ENCODE results near the gene SIRPG.
"Not testable (repeated sequence)": the region's sequence is repeated elsewhere in the genome, so short reads cannot be mapped to it uniquely, and the experiment has no call there.

Gene SIRPG
- 22.3 to 32.0 (median 24.6) reads per million in 3 donors for total RNA-seq

DNA sequence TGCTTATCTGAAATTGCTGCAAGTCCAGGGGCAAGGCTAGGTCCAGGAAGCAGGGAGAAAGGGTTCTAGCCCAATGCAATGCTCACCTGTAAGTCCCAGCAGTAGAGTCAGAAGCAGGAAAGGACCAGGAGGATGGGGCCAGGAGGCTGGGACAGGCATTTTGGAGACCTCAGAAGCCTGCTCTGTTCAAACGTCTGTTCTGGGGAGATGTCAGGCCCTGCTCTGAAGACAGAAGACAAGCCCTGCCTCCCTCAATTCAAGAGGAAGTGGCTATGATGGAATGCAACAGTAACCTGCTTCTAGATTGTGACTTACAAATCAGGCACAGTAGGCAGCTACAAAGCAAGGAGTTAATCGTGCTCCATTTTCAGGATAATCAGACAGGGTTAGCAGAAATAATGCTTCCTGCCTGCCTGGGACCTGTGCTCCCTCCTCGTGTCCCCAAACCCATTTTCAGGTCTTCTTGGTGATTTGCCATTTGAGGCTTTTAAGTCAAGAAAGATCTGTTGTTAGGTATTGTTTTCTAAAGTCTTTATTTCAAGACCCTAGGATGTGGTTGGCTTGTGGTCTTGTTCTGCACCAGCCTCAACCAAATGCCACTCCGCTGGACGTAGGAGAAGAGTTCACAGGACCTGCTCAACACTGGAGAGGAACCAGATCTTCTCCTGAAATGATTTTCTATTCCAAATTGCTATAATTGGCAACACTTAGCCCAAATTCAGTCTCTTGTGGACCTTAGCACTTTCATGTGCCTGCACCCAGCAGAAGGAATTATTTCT is at the start of gene SIRPG:
TSS of gene SIRPG (minus strand) at position 224 of the 779 bp plus-strand sequence. CDS start at position 159, 65 bp downstream.
- Histone ChIP-seq H3K27me3 (replicated peaks; ENCODE audit: control insufficient read depth, insufficient read depth, low read length, poor library complexity, severe bottlenecking) (no peaks in the 10 kb centered on the region), H3K36me3 (ENCODE audit: control insufficient read depth, insufficient read depth, low read length) (no peaks in the 10 kb centered on the region), H3K4me1 (ENCODE audit: control insufficient read depth, insufficient read depth, low read length, poor library complexity, severe bottlenecking) (peaks cover 57% of the 10 kb centered on the region), H3K4me3 (ENCODE audit: insufficient read depth, low read depth, low read length, poor library complexity, severe bottlenecking) (peak within 1 kb of the TSS; percentile 51), H3K9me3 (ENCODE audit: control insufficient read depth, low read length) (peaks cover 3% of the 10 kb centered on the region), H3K27ac (ENCODE audit: insufficient read depth, low read length, poor library complexity, severe bottlenecking) (peak within 1 kb of the TSS; percentile 73)
- DNase-seq, result no peak

DNA sequence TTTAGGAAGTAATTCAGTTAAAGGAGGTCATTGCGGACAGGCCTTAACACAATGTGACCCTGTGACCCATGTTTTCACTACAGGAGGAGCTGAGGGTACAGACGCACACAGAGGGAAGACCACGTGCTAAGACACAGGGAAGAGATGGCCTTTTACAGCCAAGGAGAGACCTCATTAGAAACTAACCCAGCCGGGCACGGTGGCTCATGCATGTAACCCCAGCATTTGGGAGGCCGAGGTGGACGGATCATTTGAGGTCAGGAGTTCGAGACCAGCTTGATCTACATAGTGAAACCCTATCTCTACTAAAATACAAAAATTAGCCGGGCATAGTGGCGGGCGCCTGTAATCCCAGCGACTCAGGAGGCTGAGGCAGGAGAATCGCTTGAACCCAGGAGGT is 49.3 kb upstream of the SIRPG start:
- not testable (repeated sequence) for DNase-seq; H3K4me1 ChIP-seq (ENCODE audit: control insufficient read depth, insufficient read depth, low read length, poor library complexity, severe bottlenecking); H3K27ac ChIP-seq (ENCODE audit: insufficient read depth, low read length, poor library complexity, severe bottlenecking); H3K27me3 ChIP-seq (replicated peaks; ENCODE audit: control insufficient read depth, insufficient read depth, low read length, poor library complexity, severe bottlenecking); H3K36me3 ChIP-seq (ENCODE audit: control insufficient read depth, insufficient read depth, low read length); H3K4me3 ChIP-seq (ENCODE audit: insufficient read depth, low read depth, low read length, poor library complexity, severe bottlenecking); H3K9me3 ChIP-seq (ENCODE audit: control insufficient read depth, low read length)

DNA sequence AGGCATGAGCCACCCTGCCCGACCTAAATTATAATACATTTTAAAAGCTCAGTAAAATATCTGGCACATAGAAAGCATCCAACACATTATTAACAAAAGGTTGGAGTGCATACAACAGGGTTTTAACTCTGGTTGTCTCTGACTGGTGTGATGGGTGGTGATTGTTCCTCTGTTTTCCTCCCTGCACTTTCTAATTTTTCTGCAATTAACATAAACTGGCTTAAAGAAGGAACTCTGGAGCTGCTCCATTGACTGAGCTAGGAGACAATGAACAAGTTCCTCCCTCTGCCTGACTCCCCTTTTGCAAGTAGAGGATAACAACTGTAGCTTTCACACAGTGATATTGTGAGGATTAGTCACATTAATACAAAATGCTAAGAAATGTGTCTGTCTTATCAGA is 48.5 kb upstream of the SIRPG start:
- Histone ChIP-seq H3K9me3 (ENCODE audit: control insufficient read depth, low read length) (no peaks in the 10 kb centered on the region), H3K36me3 (ENCODE audit: control insufficient read depth, insufficient read depth, low read length) (no peaks in the 10 kb centered on the region), H3K4me3 (ENCODE audit: insufficient read depth, low read depth, low read length, poor library complexity, severe bottlenecking) (no peak overlapping the region), H3K4me1 (ENCODE audit: control insufficient read depth, insufficient read depth, low read length, poor library complexity, severe bottlenecking) (no peaks in the 10 kb centered on the region), H3K27ac (ENCODE audit: insufficient read depth, low read length, poor library complexity, severe bottlenecking) (no peak overlapping the region), H3K27me3 (replicated peaks; ENCODE audit: control insufficient read depth, insufficient read depth, low read length, poor library complexity, severe bottlenecking) (no peaks in the 10 kb centered on the region)
- no peak for DNase-seq

DNA sequence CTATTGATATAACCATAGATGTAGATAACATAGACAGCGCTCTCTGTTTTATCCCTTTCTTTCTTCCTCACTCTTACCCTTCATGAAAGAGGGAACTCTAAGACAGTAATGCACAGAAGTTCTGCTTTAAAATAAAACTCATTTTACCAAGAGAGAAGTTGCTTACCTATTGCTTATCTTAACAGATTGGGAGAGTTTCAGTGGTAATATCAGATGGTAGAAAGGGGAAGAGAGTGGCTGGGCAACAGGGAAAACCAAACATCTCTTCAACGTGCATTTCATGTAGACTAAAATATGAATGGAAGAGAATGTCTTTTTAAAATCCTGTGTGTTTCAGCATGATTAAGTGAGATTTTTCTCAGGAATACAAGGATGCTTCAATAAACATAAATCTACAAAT is 45.3 kb upstream of the SIRPG start:
- Histone ChIP-seq H3K4me1 (ENCODE audit: control insufficient read depth, insufficient read depth, low read length, poor library complexity, severe bottlenecking) (no peaks in the 10 kb centered on the region), H3K27ac (ENCODE audit: insufficient read depth, low read length, poor library complexity, severe bottlenecking) (no peak overlapping the region), H3K4me3 (ENCODE audit: insufficient read depth, low read depth, low read length, poor library complexity, severe bottlenecking) (no peak overlapping the region)

DNA sequence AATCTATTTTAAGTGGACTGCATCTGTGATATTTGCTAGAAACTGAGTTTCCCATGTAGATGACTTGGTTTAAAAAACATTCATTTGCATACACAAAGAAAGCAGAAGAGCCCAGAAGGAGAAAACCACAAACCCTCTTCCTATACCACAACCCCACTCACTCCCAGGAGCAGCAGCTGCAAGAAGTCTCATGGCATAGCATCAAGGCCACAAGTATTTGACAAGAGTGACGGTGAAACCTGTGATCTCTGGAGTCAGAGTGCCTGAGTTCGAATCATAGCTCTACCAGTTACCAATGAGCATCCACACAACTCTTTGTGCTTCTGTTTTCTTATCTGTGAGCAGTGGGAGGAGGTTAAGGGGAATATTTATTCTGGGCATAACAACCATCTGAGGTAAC is 44.7 kb upstream of the SIRPG start:
- Histone ChIP-seq H3K27ac (ENCODE audit: insufficient read depth, low read length, poor library complexity, severe bottlenecking) (no peak overlapping the region), H3K36me3 (ENCODE audit: control insufficient read depth, insufficient read depth, low read length) (no peaks in the 10 kb centered on the region), H3K9me3 (ENCODE audit: control insufficient read depth, low read length) (no peaks in the 10 kb centered on the region), H3K27me3 (replicated peaks; ENCODE audit: control insufficient read depth, insufficient read depth, low read length, poor library complexity, severe bottlenecking) (no peaks in the 10 kb centered on the region), H3K4me3 (ENCODE audit: insufficient read depth, low read depth, low read length, poor library complexity, severe bottlenecking) (no peak overlapping the region), H3K4me1 (ENCODE audit: control insufficient read depth, insufficient read depth, low read length, poor library complexity, severe bottlenecking) (no peaks in the 10 kb centered on the region)
- DNase-seq, result no peak

More for the DNA sequence above, 45.3 kb upstream of the SIRPG start:
- no peak for DNase-seq
- Histone ChIP-seq H3K36me3 (ENCODE audit: control insufficient read depth, insufficient read depth, low read length) (no peaks in the 10 kb centered on the region), H3K9me3 (ENCODE audit: control insufficient read depth, low read length) (no peaks in the 10 kb centered on the region), H3K27me3 (replicated peaks; ENCODE audit: control insufficient read depth, insufficient read depth, low read length, poor library complexity, severe bottlenecking) (no peaks in the 10 kb centered on the region)

DNA sequence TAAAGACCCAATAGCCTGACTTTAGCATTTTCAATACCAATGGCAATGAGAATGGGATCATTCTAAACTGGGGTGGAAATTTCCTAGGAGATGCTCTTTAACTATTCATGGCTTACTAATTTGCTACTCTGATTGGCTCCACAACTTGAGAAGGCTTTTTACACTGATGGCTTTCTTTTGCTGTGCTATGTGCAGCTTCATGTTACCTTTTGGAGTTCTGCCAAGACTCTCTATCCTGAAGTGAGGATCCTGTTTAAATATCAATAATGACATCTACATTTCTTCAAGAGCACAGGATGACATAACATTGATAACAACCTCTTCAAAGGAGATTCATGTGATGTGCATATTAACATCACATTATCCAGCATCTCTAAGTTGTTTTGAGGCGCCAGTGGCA is 43.4 kb upstream of the SIRPG start:
- no peaks in the 10 kb centered on the region for H3K36me3 ChIP-seq (ENCODE audit: control insufficient read depth, insufficient read depth, low read length)
- H3K27ac ChIP-seq (ENCODE audit: insufficient read depth, low read length, poor library complexity, severe bottlenecking), result no peak overlapping the region
- DNase-seq, result no peak
- H3K9me3 ChIP-seq (ENCODE audit: control insufficient read depth, low read length), result no peaks in the 10 kb centered on the region
- H3K27me3 ChIP-seq (replicated peaks; ENCODE audit: control insufficient read depth, insufficient read depth, low read length, poor library complexity, severe bottlenecking), result no peaks in the 10 kb centered on the region
- peaks cover 5% of the 10 kb centered on the region for H3K4me1 ChIP-seq (ENCODE audit: control insufficient read depth, insufficient read depth, low read length, poor library complexity, severe bottlenecking)
- H3K4me3 ChIP-seq (ENCODE audit: insufficient read depth, low read depth, low read length, poor library complexity, severe bottlenecking), result no peak overlapping the region

DNA sequence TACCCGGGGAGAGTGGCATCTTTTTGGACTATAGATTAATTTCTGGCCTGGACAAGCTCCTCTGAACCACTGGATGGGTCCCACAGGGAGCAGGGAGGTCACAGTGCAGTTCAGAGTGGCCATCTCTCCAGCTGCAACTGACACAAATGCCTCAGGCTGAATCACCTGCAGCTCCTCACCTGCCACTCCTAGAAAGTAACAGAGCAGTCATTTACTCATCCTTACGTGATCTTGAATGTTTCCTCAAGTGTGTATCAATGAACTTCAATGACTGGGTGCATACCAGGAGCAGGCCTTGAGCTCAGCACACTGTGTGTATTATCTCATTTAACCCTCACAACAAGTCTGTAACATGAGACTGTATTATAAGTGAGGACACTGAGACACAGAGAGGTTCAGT is 40.0 kb upstream of the SIRPG start:
- Histone ChIP-seq H3K4me1 (ENCODE audit: control insufficient read depth, insufficient read depth, low read length, poor library complexity, severe bottlenecking) (peaks cover 6% of the 10 kb centered on the region), H3K27ac (ENCODE audit: insufficient read depth, low read length, poor library complexity, severe bottlenecking) (no peak overlapping the region), H3K36me3 (ENCODE audit: control insufficient read depth, insufficient read depth, low read length) (no peaks in the 10 kb centered on the region), H3K4me3 (ENCODE audit: insufficient read depth, low read depth, low read length, poor library complexity, severe bottlenecking) (no peak overlapping the region), H3K27me3 (replicated peaks; ENCODE audit: control insufficient read depth, insufficient read depth, low read length, poor library complexity, severe bottlenecking) (no peaks in the 10 kb centered on the region), H3K9me3 (ENCODE audit: control insufficient read depth, low read length) (no peaks in the 10 kb centered on the region)
- no peak for DNase-seq

DNA sequence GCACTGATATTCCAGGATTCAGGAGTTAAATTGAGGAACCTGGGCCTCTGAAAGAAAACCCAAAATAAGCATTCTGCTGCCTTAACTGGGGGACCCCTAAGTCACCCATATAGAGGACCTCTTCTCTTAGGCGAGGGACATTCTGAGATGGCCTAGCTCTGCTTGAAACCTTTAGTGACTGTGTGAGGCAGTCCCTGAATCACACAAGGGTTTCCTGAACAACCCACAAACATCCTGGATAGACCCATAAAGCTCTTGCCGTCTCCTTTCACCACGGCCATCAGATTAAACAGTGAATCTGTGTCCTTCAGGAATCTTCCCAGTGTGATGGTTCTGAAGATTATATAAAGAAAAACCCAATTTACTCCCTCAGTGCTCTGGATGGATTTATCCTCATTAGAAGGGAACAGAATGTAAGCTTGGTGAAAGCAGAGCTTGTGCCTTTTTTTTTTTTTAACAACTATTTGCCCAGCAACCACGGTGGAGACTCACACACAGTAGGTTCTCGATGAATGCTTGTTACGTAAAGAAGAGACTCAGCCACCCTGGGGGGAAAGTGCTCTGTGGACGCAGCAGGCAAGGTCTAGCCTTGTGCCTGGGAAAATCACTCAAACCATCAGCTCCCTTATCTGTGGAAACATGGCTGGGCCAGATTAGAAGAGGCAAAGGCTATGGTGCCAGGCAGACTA is 39.1 kb upstream of the SIRPG start:
- DNase-seq, result no peak
- Histone ChIP-seq H3K36me3 (ENCODE audit: control insufficient read depth, insufficient read depth, low read length) (no peaks in the 10 kb centered on the region), H3K4me3 (ENCODE audit: insufficient read depth, low read depth, low read length, poor library complexity, severe bottlenecking) (no peak overlapping the region), H3K27me3 (replicated peaks; ENCODE audit: control insufficient read depth, insufficient read depth, low read length, poor library complexity, severe bottlenecking) (no peaks in the 10 kb centered on the region), H3K9me3 (ENCODE audit: control insufficient read depth, low read length) (no peaks in the 10 kb centered on the region), H3K27ac (ENCODE audit: insufficient read depth, low read length, poor library complexity, severe bottlenecking) (no peak overlapping the region), H3K4me1 (ENCODE audit: control insufficient read depth, insufficient read depth, low read length, poor library complexity, severe bottlenecking) (peaks cover 6% of the 10 kb centered on the region)

DNA sequence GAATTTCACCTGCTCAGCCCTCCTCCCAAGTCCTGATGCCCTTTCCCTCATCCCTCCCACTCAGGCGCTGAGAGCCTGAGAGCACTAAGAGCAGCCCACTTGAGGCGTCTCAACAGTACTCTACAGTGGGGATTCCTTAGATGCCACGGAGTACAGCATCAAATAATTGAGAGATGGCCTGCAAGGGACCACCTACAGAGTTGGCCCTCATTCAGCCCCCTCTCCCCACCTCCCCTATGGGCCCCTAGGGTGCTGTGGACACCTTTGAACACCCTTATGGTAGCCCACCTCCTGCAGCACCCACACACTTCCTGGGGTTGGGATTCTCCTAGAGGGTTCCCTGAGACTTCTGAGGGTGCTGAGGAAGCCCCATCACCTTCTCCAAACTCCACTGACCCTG is 37.1 kb upstream of the SIRPG start:
- Histone ChIP-seq H3K9me3 (ENCODE audit: control insufficient read depth, low read length) (no peaks in the 10 kb centered on the region), H3K36me3 (ENCODE audit: control insufficient read depth, insufficient read depth, low read length) (no peaks in the 10 kb centered on the region), H3K27ac (ENCODE audit: insufficient read depth, low read length, poor library complexity, severe bottlenecking) (no peak overlapping the region), H3K4me3 (ENCODE audit: insufficient read depth, low read depth, low read length, poor library complexity, severe bottlenecking) (no peak overlapping the region), H3K27me3 (replicated peaks; ENCODE audit: control insufficient read depth, insufficient read depth, low read length, poor library complexity, severe bottlenecking) (no peaks in the 10 kb centered on the region), H3K4me1 (ENCODE audit: control insufficient read depth, insufficient read depth, low read length, poor library complexity, severe bottlenecking) (peaks cover 6% of the 10 kb centered on the region)
- DNase-seq, result no peak

DNA sequence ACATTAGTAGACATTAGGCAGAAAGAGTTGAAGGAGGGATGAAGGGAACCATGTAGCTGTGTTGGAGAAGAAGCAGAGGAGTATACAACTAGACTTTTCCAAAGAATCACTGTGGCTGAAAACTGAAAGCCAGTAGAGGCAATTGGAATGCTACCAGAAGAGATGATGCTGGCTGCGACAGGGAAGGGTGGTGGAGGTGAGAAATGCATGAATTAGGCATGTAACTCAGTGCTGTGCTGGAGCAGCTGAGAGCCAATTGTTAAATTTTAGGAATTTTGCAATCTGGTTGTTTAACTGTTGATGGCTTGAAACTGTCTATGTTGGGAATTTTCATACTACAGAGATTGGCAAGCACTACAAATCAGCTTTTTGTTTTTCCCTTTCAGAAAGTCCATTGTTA is 35.8 kb upstream of the SIRPG start:
- H3K27ac ChIP-seq (ENCODE audit: insufficient read depth, low read length, poor library complexity, severe bottlenecking), result no peak overlapping the region

More for the DNA sequence above, 35.8 kb upstream of the SIRPG start:
- Histone ChIP-seq H3K9me3 (ENCODE audit: control insufficient read depth, low read length) (no peaks in the 10 kb centered on the region), H3K27me3 (replicated peaks; ENCODE audit: control insufficient read depth, insufficient read depth, low read length, poor library complexity, severe bottlenecking) (no peaks in the 10 kb centered on the region), H3K36me3 (ENCODE audit: control insufficient read depth, insufficient read depth, low read length) (no peaks in the 10 kb centered on the region), H3K4me3 (ENCODE audit: insufficient read depth, low read depth, low read length, poor library complexity, severe bottlenecking) (no peak overlapping the region), H3K4me1 (ENCODE audit: control insufficient read depth, insufficient read depth, low read length, poor library complexity, severe bottlenecking) (peaks cover 6% of the 10 kb centered on the region)
- no peak for DNase-seq

All from effector memory CD4-positive, alpha-beta T cell (primary cell).